ENCODE data around the gene ACBD4.
"Not testable (repeated sequence)": the region's sequence is repeated elsewhere in the genome, so short reads cannot be mapped to it uniquely, and the experiment has no call there.

Gene ACBD4

DNA sequence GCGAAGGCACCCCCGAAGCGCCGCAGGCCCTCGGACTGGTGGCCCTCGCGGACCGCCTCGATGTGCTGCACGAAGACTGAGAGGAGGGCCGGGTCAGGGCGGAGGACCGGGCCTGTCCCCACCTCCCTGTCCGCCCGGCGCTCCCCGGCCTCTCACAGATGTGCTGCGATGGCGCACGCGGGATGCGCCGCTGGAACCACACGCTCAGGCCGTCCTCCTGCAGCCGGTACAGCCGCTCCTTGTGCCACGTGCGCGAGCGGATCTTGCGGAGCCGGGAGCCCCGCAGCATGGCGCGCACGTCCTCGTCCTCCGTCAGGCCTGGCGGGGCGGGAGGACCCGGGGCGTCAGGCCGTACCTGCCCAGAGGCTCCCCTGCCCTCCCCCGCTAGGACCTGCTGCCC lies 14.4 kb upstream of the ACBD4 start:
- DNase-seq, result no peak

DNA sequence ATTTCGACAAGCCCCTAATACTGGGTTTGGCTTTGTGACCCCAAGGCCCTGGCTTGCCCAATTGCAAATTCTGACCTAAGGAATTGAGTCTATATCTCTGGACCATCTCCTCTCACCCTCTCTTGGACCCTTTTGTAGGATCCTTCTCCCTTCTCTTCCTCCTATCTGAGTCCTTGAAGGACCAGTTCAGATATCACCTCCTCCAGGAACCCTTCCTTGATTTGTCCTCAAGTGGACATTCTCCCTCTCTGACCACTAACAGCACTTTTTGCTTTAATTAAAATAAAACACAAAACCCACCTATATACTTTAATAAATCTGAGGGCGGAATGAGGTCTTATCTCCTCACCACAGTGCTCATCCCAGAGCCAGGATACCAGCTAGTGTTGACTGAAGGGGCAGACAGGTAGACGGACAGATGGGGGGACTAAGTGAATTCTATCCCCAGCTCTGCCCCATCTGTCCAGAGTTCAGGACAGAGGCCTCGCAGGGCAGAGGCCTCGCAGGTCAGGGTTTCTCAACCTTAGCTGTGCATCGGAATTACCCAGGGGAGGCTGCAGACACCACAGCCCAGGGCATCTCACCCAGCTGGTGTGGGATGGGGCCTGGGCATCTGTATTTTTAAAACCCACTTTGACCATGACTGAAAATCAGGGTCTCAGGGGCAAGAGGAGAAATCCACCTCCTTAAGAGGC lies 12.3 kb upstream of the ACBD4 start:
- no peak for DNase-seq

DNA sequence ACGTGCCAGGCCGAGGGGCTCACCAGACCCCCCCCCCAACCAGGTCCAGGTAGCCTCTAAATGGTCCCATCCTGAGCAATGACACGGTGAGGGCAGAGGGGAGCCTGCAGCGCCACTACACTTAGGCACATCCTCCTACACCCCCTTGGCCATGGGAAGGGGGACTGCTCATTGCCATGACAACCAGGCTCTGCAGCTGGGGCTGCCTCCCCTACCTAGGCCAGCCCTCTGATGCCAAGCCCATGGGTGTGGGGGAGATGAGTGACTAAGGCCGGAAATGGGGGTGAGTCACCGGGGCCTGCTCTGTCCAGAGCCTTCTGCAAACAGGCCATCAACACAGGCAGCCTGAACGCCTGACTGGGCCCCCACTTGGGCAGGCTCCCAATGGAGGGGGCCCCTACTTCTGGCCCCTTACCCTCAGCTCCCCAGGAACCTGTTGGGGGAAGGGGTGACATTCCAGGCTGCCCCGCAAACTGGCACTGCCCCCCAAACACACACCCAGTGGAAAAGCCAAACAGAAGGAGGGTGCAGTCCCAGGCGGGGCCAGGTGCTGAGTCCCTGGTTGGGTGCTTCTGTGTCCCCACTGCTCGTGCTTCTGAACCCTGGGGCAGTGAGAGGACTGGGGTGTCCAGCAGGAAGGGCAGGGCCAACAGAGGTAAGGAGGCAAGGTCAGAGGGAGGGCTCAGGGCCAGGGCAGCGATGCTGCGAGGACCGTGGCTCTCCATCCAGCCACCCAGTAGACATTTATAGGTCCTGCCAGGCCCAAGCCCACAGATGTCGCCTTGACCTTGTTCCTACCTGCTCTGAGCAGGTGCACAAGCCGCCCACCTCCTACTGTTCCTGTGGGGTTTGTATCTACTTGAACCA lies 11.3 kb upstream of the ACBD4 start:
- DNase-seq, result no peak

- not testable (repeated sequence) for DNase-seq
Measured at GRCh38 chr17:45124797-45125122, 10.7 kb upstream of the ACBD4 start.

DNA sequence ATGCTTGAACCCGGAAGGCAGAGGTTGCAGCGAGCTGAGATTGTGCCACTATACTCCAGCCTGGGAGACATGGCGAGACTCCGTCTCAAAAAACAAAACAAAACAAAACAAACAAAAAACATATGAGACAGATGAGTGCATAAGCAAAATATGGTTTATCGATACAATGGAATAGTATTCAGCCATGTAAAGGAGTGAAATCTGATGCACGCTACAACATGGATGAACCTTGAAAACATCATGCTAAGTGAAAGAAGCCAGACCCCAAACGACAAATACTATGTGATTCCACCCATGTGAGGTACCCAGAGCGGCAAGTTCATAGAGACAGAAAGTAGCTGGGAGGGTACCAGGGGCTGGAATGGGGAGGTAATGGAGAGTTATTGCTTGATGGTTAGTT lies 10.0 kb upstream of the ACBD4 start:
- no peak for DNase-seq

- no peak for DNase-seq
Measured at GRCh38 chr17:45127207-45127547, 8.3 kb upstream of the ACBD4 start.

DNA sequence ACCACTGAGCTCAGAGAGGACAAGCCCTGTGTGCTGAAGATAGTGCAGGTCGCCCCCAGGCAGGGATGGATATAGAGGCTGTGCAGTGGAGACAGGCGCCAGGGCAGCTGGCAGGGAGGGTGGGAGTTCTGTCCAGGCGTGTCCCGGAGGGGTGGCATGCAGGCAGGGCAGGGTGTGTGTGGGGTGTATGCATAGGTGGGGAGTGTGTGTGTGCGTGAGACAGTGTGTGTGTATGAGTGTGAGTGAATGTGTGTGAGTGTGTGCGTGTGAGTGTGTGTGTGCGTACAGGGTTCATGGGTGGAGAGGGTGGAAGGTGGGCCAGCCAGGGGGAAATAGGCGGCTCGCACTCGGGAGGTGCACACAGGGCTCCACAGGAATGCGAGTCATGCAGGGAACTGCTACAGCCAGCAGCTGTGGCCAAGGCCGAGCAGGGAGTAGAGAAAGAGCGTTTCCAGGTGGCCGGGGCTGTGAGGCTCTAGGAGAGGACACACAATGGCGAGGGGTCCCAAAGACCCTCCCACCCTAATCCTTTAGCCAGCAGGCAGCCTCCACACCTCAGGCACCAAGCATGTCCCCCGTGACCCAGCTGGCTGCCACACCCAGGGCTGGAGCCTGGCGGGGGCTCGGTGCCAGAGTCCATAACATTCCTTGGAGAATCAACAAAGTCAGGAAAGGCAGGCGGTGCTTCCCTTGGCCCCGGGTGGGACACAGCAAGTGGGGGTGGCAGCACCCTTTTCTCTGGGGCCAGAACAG lies 7.8 kb upstream of the ACBD4 start:
- no peak for DNase-seq

DNA sequence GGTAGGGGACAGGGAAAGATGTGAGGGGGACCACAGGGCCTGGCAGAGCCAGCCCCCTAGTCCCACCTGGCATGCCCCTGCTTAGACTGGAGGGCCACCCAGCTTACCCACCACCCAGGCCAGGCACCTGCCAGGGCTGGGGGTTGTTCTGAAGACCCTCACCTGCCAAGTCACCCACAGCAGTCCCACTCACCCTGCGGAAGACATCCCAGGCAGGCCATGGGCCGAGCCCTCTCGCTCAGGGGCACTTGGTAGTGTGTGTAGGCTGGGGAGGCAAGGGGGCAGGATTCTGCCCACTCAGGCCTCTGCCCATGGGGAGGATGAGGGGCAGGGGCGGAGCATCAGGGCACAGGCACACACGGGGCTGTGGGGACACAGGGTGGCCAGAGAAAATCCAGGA lies 7.2 kb upstream of the ACBD4 start:
- no peak for DNase-seq

GRCh38 chr17:45128989-45129388 lies 6.5 kb upstream of the ACBD4 start:
- no peak for DNase-seq

DNA sequence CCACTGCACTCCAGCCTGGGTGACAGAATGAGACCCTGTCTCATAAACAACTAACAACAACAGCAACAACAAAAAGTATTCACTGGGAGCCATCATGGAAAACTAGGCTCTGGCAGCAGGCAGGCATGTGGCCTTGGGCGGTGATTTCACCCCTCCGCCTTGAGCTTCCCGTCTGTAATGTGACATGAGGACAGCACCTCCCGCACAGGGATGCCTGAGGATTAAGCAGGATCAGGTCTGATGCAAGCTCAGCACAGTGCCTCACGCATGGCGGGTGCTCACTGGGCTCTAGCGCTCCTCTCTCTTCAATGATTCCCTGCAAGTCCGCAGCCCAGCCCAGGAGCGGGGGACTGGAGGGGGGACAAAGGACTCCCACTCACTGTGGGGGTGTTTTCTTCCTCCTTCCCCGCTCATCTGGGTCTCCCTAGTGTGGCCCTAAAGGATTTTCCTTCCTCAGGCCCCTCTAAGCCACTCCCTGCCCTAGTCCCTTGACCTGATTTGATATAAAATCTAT lies 6.0 kb upstream of the ACBD4 start:
- no peak for DNase-seq

GRCh38 chr17:45129940-45130680 lies 5.4 kb upstream of the ACBD4 start:
- DNase-seq, result no peak

- no peak for DNase-seq
Measured at GRCh38 chr17:45130681-45131615, 4.5 kb upstream of the ACBD4 start.

- DNase-seq, result peak; percentile 49
Measured at GRCh38 chr17:45131616-45132319, 3.7 kb upstream of the ACBD4 start.

GRCh38 chr17:45132320-45132571 lies 3.2 kb upstream of the ACBD4 start, which contains the start of gene PLCD3:
TSS of gene PLCD3 (minus strand) at chr17:45132515. CDS start at chr17:45132410, 105 bp downstream.
- DNase-seq, result no peak

DNA sequence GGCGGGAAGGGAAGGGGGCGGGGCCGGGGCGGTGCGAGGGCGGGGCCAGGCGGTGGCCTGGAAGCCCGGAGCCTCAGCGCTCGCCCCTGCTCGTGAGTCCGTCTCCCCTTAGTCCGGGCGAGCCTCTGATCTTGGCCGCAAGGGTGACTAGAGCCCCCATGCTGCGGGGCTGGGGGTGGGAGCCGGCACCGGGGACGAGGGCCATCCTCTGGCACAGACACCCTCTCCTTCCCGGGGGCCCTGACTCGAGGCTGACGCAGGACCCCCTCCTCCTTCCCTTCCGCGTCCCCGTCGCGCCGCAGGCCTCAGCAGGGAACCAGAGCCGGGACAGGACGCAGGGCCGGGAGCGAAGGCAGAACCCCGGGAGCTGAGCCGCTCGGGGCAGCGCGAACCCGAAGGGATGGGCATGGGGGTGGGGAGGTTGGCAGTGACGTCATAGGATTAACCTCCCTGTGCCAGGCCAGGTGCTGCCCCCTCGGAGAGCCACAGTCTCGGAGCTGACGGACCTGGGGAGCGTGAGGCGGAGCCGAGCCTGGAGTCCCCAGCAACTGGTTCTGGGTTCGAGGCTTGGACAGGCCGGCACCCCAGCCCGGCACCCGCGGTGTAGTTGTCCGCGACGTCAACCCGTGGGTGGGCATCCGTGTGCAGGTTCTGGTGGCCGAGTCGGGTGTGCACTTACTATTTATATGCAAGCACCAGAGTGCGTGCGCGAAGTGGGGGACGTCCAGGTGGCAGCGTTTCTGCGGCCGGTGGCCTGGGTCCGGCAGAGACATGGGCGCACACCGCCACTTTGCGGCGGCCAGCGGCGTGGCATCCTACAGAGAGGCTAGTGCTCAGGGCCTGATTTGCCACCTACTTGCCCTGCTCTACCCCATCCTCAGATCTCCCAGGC lies 2.7 kb upstream of the ACBD4 start:
- peak; percentile 65 for DNase-seq

GRCh38 chr17:45135978-45136791 lies 698 bp downstream of the ACBD4 start:
- DNase-seq, result no peak

- no peak for DNase-seq
Measured at GRCh38 chr17:45136846-45137560, 1.5 kb downstream of the ACBD4 start.

DNA sequence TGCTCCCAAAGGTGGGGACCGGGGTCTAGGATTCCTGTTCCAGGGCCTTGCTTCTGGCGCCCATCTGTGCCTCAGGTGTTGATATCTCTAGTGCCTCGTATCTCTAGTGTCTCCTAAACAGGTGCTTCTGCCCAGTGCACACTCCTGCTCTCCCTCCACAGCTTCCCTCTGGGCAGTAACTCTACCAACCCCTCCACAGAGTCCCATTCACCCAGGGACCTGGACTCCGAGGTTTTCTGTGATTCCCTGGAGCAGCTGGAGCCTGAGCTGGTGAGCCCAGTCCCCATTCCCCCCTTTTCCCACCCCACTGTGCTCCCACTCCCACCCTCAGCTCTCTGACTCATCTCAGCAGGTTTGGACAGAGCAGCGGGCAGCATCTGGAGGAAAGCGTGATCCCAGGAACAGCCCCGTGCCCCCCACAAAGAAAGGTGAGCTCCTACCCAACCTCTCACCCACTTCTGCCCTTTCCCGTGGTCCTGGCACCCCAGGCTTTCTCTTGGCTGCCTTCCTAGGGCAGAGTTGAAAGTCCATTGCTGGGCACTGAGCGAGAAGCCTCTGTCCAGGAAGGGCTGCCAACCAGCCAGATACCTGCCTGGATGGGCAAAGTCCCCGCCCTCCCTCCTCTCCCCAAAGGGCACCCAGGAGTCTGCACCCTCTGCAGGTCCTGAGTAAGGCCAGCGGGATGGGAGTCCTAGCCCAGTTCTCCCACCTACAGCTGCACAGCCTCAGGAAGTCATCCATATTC lies 2.2 kb downstream of the ACBD4 start:
- DNase-seq, result no peak
